Large intestine (tissue), 12 donors: Measurements from ENCODE around the gene LRRC46. TPM values are rescaled to one million over a fixed set of nuclear protein-coding genes. Genes with fewer than 3 reads are reported as not detected.

Experiments
- DNase-seq, 2 donors: peaks; one replicate each; pipeline versions ENCODE4 v3.0.0 to v3.0.0-alpha.2; 2013
- H3K27ac ChIP-seq: one replicate; pipeline ENCODE4 v1.5.1; 2013; ENCODE audit warnings: low read length
- H3K27me3 ChIP-seq: 2 replicates; pipeline ENCODE4 v1.6.1; 2013; ENCODE audit warnings: low read length; ENCODE audit not compliant: control insufficient read depth, insufficient read depth
- H3K36me3 ChIP-seq: 2 replicates; pipeline ENCODE4 v1.6.1; 2013; ENCODE audit warnings: low read length; ENCODE audit not compliant: control insufficient read depth, insufficient read depth
- H3K4me1 ChIP-seq: one replicate; pipeline ENCODE4 v1.6.1; 2013; ENCODE audit warnings: low read length; ENCODE audit not compliant: control insufficient read depth, insufficient read depth
- H3K4me3 ChIP-seq: one replicate; pipeline ENCODE4 v1.5.1; 2013; ENCODE audit warnings: low read length
- H3K9me3 ChIP-seq: one replicate; pipeline ENCODE4 v1.6.1; 2013; ENCODE audit warnings: mild to moderate bottlenecking, low read depth, low read length, moderate library complexity; ENCODE audit not compliant: control insufficient read depth
- WGBS: methylation state at CpG from one replicate; pipeline ENCODE4 v1.1.5; 2013; ENCODE audit warnings: low lambda C conversion rate; ENCODE audit not compliant: insufficient coverage; 5-methylcytosine and 5-hydroxymethylcytosine counted together
- long read RNA-seq, 11 donors: transcript quantifications; one replicate each; lab custom pipeline, GENCODE V29; 2026
- polyA plus RNA-seq: library from polyadenylated mRNA; unstranded; fragments of 120-200 nt; gene quantifications from one replicate; pipeline ENCODE4 v1.2.1, GENCODE V29; 2013

The LRRC46 gene
- polyA plus RNA-seq, result 1.5 TPM
- long read RNA-seq, donor 1, partial matches to known transcripts, result 0 of 15 reads
- long read RNA-seq, donor 1, other reads (novel, unspliced or antisense), result 15 of 15 reads
- long read RNA-seq, donor 2, partial matches to known transcripts, result 0 of 1 reads
- long read RNA-seq, donor 2, other reads (novel, unspliced or antisense), result 0 of 1 reads
- long read RNA-seq, donor 3, result 0 reads
- long read RNA-seq, donor 4, result 0 reads
- long read RNA-seq, donor 5, result 0 reads
- long read RNA-seq, donor 6, result 0 reads
- long read RNA-seq, donor 7, partial matches to known transcripts, result 0 of 1 reads
- long read RNA-seq, donor 7, other reads (novel, unspliced or antisense), result 0 of 1 reads
- long read RNA-seq, donor 8, result 0 reads
- long read RNA-seq, donor 9, partial matches to known transcripts, result 33 of 43 reads
- long read RNA-seq, donor 9, other reads (novel, unspliced or antisense), result 10 of 43 reads
- long read RNA-seq, donor 10, result 0 reads
- long read RNA-seq, donor 11, result 0 reads

DNA sequence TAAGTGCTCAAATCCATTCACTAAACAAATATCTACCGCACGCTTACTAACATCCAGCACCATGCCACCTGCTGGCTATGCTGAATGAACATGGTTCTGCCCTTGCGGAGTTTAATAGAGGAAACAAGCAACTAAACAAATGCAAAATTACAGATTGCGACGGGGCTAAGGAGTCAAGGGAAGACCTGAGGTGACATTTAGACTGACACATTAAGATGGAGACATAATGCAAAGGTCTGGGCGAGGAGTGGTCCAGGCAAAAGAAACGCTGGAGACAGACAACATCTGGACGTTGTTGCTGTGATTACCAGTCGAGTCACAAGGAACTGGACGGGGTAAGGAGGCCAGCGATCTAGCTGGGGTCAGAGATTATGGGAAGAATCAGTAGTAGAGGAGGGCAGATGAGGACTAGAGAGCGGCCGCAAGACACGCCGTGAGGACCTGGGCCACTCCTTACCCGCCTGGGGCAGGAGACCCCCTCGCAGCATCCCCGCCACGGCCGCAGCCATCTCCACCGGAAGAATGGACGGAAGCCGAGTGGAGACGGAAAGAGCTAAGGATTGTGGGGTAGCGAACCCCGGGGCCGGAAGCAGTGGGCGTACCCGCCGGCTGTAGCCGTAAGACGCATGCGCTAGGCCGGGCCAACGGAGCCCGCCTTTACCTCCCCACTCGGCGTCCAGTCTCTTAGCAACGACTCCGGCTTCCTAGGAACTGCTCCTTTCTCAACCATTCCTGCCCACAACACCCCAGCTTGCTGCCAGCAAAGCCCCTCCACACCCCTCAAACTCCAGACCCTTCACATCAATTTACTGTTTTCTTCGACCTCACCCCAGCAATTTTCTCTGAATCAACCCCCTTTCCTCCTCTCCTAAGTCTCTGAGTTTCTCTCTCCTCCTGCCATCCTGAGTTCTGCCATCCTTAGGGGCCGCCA is at the start of gene LRRC46, which contains the start of gene MRPL10:
LRRC46 (plus strand) TSS at position 668 of the 931 bp plus-strand sequence. CDS start 320 bp downstream, outside the sequence.
MRPL10 (minus strand) TSS at position 539 of the 931 bp plus-strand sequence; CDS start at position 509, 30 bp downstream.
- H3K36me3 ChIP-seq, result peaks cover 34% of the 10 kb centered on the region
- 0% methylated on average over 6 of the region's 42 CpGs for WGBS
- no peaks in the 10 kb centered on the region for H3K9me3 ChIP-seq
- no peaks in the 10 kb centered on the region for H3K27me3 ChIP-seq
- peak; percentile 94 to 95 for DNase-seq
- peak within 1 kb of the TSS; percentile 79 for H3K4me3 ChIP-seq
- peak within 1 kb of the TSS; percentile 67 for H3K27ac ChIP-seq
- peaks cover 18% of the 10 kb centered on the region for H3K4me1 ChIP-seq

DNA sequence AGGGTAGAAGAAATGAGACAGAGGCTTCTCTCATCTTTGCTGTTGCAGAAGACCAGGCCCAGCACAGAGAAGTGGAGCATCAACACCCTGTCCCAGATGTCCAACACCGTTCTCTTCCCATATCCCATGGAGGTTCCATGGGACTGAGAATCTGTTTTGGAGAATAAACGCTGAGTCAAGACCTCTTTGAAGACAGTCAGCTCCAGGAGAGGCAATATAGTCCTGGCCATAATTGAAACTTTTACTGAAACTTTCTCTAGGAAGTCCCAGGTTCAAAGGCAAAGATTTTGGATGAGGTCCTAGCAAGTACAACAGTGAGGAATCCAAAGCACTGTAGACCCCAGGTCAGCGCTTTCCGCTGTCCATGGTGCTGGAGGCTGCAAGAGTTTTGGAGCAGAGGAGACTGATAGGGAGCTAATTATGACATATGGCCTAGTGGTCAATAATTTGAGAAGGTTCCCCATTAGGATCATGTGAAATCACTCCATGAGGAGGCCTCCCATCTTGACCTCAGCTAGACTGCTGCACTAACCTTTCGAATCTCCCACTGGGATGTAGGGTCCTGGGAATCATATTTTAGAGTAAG is 45.8 kb upstream of the LRRC46 start:
- 80% methylated on average over 1 of the region's 5 CpGs for WGBS
- H3K27me3 ChIP-seq, result peaks cover 47% of the 10 kb centered on the region
- peak in 1 of 2 donors; percentile 15 for DNase-seq
- no peak overlapping the region for H3K27ac ChIP-seq
- H3K4me3 ChIP-seq, result no peak overlapping the region
- no peaks in the 10 kb centered on the region for H3K36me3 ChIP-seq
- H3K4me1 ChIP-seq, result no peaks in the 10 kb centered on the region
- H3K9me3 ChIP-seq, result no peaks in the 10 kb centered on the region

GRCh38 chr17:47789611-47790561 is 41.6 kb upstream of the LRRC46 start:
- no peak overlapping the region for H3K27ac ChIP-seq
- no peaks in the 10 kb centered on the region for H3K36me3 ChIP-seq
- no peaks in the 10 kb centered on the region for H3K9me3 ChIP-seq
- H3K4me1 ChIP-seq, result no peaks in the 10 kb centered on the region
- no CpG with 5 or more reads among the region's 70 CpGs for WGBS
- peaks cover 57% of the 10 kb centered on the region for H3K27me3 ChIP-seq
- peak overlapping the region; percentile 10 for H3K4me3 ChIP-seq
- peak in 1 of 2 donors; percentile 32 for DNase-seq

DNA sequence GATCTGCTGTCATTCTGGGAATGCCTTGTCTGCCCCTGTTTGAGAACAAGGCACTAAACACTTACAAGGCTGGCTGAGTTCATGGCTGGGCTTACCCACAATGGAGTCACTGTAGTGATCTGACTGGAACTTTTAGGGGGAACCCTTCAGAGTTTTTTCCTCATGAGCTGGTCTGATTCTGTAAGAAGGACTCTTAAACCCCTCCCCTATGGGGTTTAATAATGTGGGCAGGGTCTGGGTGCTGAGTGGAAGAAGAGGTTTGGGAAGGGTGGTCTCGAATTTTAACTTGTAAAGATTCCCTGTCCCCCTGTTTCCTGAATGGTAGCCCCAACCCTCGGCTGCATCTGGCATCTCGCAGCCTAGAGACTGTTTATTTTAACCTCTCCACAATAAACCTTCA is 40.4 kb upstream of the LRRC46 start:
- no peak for DNase-seq
- no peaks in the 10 kb centered on the region for H3K4me1 ChIP-seq
- peaks cover 55% of the 10 kb centered on the region for H3K27me3 ChIP-seq
- H3K4me3 ChIP-seq, result no peak overlapping the region
- H3K27ac ChIP-seq, result no peak overlapping the region
- H3K36me3 ChIP-seq, result no peaks in the 10 kb centered on the region
- no peaks in the 10 kb centered on the region for H3K9me3 ChIP-seq
- WGBS, result no CpG with 5 or more reads among the region's 3 CpGs

GRCh38 chr17:47792457-47792856 is 39.0 kb upstream of the LRRC46 start:
- Histone ChIP-seq H3K36me3 (no peaks in the 10 kb centered on the region), H3K9me3 (no peaks in the 10 kb centered on the region), H3K27ac (no peak overlapping the region), H3K4me3 (no peak overlapping the region), H3K4me1 (no peaks in the 10 kb centered on the region), H3K27me3 (peaks cover 50% of the 10 kb centered on the region)
- 71% methylated on average over 1 of the region's 1 CpG for WGBS
- DNase-seq, result no peak

DNA sequence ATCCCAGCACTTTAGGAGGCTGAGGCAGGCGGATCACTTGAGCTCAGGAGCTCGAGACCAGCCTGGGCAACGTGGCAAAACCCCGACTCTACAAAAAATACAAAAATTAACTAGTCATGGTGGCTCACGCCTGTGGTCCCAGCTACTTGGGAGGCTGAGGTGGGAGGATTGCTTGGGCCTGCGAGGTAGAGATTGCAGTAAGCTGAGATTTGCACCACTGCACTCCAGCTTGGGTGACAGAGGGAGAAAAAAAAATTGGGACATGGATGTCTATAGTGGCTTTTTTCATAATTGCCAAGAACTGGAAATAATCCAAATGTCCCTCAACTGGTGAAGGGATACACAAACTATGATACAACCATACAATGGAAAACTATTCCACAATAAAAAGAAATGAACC is 38.5 kb upstream of the LRRC46 start:
- DNase-seq, result no peak
- Histone ChIP-seq H3K9me3 (no peaks in the 10 kb centered on the region), H3K27ac (no peak overlapping the region), H3K27me3 (peaks cover 47% of the 10 kb centered on the region), H3K4me3 (no peak overlapping the region), H3K36me3 (no peaks in the 10 kb centered on the region), H3K4me1 (no peaks in the 10 kb centered on the region)
- WGBS, result no CpG with 5 or more reads among the region's 6 CpGs

DNA sequence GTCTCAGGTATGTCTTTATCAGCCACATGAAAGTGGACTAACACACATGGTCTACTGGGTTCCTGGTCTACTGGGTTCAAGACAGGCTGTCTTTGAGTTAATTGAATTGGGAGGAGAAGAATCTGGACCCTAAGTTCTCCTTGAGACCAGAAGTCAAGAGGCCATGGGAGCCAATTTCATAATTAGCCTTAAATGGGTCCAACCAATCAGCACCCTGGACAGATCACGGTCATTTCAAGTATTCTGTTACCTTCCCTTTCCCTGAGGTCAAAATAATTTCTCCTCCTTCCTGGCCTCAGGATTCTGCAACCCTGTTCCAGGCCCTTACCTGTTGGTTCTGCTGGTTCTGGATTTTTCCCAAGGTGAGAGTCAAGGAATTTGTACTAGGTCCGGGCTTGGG is 33.7 kb upstream of the LRRC46 start:
- H3K4me3 ChIP-seq, result no peak overlapping the region
- no peaks in the 10 kb centered on the region for H3K36me3 ChIP-seq
- H3K4me1 ChIP-seq, result no peaks in the 10 kb centered on the region
- H3K27ac ChIP-seq, result no peak overlapping the region
- H3K27me3 ChIP-seq, result peaks cover 12% of the 10 kb centered on the region
- no CpG with 5 or more reads among the region's 2 CpGs for WGBS
- DNase-seq, result no peak
- no peaks in the 10 kb centered on the region for H3K9me3 ChIP-seq

GRCh38 chr17:47800686-47801085 is 30.8 kb upstream of the LRRC46 start:
- Histone ChIP-seq H3K27ac (no peak overlapping the region), H3K36me3 (no peaks in the 10 kb centered on the region), H3K4me3 (no peak overlapping the region), H3K27me3 (peaks cover 2% of the 10 kb centered on the region), H3K4me1 (no peaks in the 10 kb centered on the region), H3K9me3 (no peaks in the 10 kb centered on the region)
- no CpG with 5 or more reads among the region's 12 CpGs for WGBS
- DNase-seq, result no peak

- H3K36me3 ChIP-seq, result no peaks in the 10 kb centered on the region
- no peak for DNase-seq
Measured at GRCh38 chr17:47801176-47801765, 30.2 kb upstream of the LRRC46 start.

More at GRCh38 chr17:47801176-47801765, 30.2 kb upstream of the LRRC46 start:
- H3K27me3 ChIP-seq, result peaks cover 2% of the 10 kb centered on the region
- no peak overlapping the region for H3K4me3 ChIP-seq
- H3K4me1 ChIP-seq, result no peaks in the 10 kb centered on the region
- no peaks in the 10 kb centered on the region for H3K9me3 ChIP-seq
- H3K27ac ChIP-seq, result no peak overlapping the region
- WGBS, result no CpG with 5 or more reads among the region's 4 CpGs
